Gastrocnemius medialis (tissue), 4 donors: ENCODE data around the gene SPATA16.

Experiments used
- CTCF ChIP-seq, 5 experiments: fragments of 450-650 bp in 3 of 5; fragments of 200-600 bp in 2 of 5; sonication (generic) in 2 of 5; IDR thresholded peaks in 4 of 5; conservative IDR thresholded peaks in 1 of 5; 1 replicate in 4 of 5; 2 replicates in 1 of 5; pipeline ENCODE4 v1.5.1; 2016 to 2019; ENCODE audit warnings: antibody characterized with exemption in 5 of 5, mild to moderate bottlenecking in 3 of 5, moderate library complexity in 3 of 5
- POLR2A ChIP-seq, 2 donors: fragments of 450-650 bp; IDR thresholded peaks; one replicate each; pipeline ENCODE4 v1.6.1; 2017; ENCODE audit warnings: antibody characterized with exemption in 2 of 2, mild to moderate bottlenecking in 2 of 2, moderate library complexity in 2 of 2

GRCh38 chr3:173007079-173007723, 133.8 kb downstream of the SPATA16 start:
- no peak for TF ChIP-seq CTCF (IDR thresholded peaks at IDR 0.05 in 4 of 5, conservative IDR thresholded peaks at IDR 0.05 in 1 of 5)
- TF ChIP-seq POLR2A (IDR thresholded peaks at IDR 0.05), result no peak
